ENCODE measurements around the gene PAQR5.
"Not testable (repeated sequence)": the region's sequence is repeated elsewhere in the genome, so short reads cannot be mapped to it uniquely, and the experiment has no call there.

PAQR5 gene

GRCh38 chr15:69316291-69316690 is 17.6 kb downstream of the PAQR5 start:
- DNase-seq (ENCODE audit: low read depth in 2 of 2) = no peak

- DNase-seq (ENCODE audit: low read depth in 2 of 2) = no peak
These were observed 18.7 kb downstream of the PAQR5 start for GRCh38 chr15:69317392-69317841.

- no peak for DNase-seq (ENCODE audit: low read depth in 2 of 2)
These were observed 19.3 kb downstream of the PAQR5 start for GRCh38 chr15:69318033-69318432.

GRCh38 chr15:69319384-69320375 is 21.0 kb downstream of the PAQR5 start:
- no peak for DNase-seq (ENCODE audit: low read depth in 2 of 2)

- no peak for DNase-seq (ENCODE audit: low read depth in 2 of 2)
These were observed 22.4 kb downstream of the PAQR5 start for GRCh38 chr15:69320977-69321554.

- no peak for DNase-seq (ENCODE audit: low read depth in 2 of 2)
These were observed 25.2 kb downstream of the PAQR5 start for GRCh38 chr15:69323893-69324430.

- DNase-seq (ENCODE audit: low read depth in 2 of 2) = no peak
These were observed 25.9 kb downstream of the PAQR5 start for GRCh38 chr15:69324565-69324964.

GRCh38 chr15:69325456-69325971 is 26.8 kb downstream of the PAQR5 start:
- no peak for DNase-seq (ENCODE audit: low read depth in 2 of 2)

- DNase-seq (ENCODE audit: low read depth in 2 of 2) = no peak
These were observed 29.4 kb downstream of the PAQR5 start for GRCh38 chr15:69328080-69328479.

- no peak for DNase-seq (ENCODE audit: low read depth in 2 of 2)
These were observed 30.0 kb downstream of the PAQR5 start for GRCh38 chr15:69328739-69329138.

- no peak for DNase-seq (ENCODE audit: low read depth in 2 of 2)
These were observed 38.4 kb downstream of the PAQR5 start for GRCh38 chr15:69337138-69337537.

GRCh38 chr15:69338535-69339213 is 40.0 kb downstream of the PAQR5 start:
- no peak for DNase-seq (ENCODE audit: low read depth in 2 of 2)

GRCh38 chr15:69339214-69339543 is 40.5 kb downstream of the PAQR5 start:
- not testable (repeated sequence) for DNase-seq (ENCODE audit: low read depth in 2 of 2)

GRCh38 chr15:69340243-69340900 is 41.7 kb downstream of the PAQR5 start:
- DNase-seq (ENCODE audit: low read depth in 2 of 2) = no peak

GRCh38 chr15:69341356-69341755 is 42.6 kb downstream of the PAQR5 start:
- DNase-seq (ENCODE audit: low read depth in 2 of 2) = no peak

- DNase-seq (ENCODE audit: low read depth in 2 of 2) = no peak
These were observed 43.9 kb downstream of the PAQR5 start for GRCh38 chr15:69342460-69343076.

- no peak for DNase-seq (ENCODE audit: low read depth in 2 of 2)
These were observed 44.4 kb downstream of the PAQR5 start for GRCh38 chr15:69343133-69343532.

GRCh38 chr15:69344238-69344637 is 45.5 kb downstream of the PAQR5 start:
- no peak for DNase-seq (ENCODE audit: low read depth in 2 of 2)

GRCh38 chr15:69346112-69346511 is 47.4 kb downstream of the PAQR5 start:
- DNase-seq (ENCODE audit: low read depth in 2 of 2) = no peak

GRCh38 chr15:69351333-69351732 is 52.6 kb downstream of the PAQR5 start:
- DNase-seq (ENCODE audit: low read depth in 2 of 2) = no peak

- DNase-seq (ENCODE audit: low read depth in 2 of 2) = no peak
These were observed 53.2 kb downstream of the PAQR5 start for GRCh38 chr15:69351884-69352283.
